NCI-H2171 (cell line): ENCODE results near the gene NR1D2.
A peak's percentile ranks its signal among the peaks of the same experiment; 100 is the strongest.

ENCODE experiments used
- DNase-seq: peaks from one replicate; lab custom pipeline; 2025; lab: John Stamatoyannopoulos, UW

NR1D2 gene

GRCh38 chr3:23931597-23931996 is 13.5 kb upstream of the NR1D2 start:
- DNase-seq = no peak

- DNase-seq = no peak
Observed at GRCh38 chr3:23932571-23932970, 12.5 kb upstream of the NR1D2 start.

DNA sequence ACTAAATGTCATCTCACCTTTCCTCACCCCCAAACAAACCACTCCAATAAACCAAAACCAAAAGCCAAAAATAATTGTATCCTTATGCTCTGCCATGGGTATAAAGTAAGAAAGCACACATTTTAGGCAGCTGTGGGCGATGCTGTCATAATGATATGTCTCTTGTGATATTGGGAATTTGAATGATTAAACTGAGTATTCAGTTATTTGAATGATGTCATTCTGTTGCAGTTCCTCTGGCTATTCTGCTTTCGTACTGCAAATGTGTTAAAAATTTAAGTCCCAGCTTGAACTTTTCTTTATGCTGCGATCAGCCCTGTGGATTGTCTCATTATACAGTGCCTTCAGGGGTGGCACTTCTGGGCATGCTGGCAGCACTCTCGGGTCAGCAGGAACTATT is 10.8 kb upstream of the NR1D2 start:
- DNase-seq = no peak

DNA sequence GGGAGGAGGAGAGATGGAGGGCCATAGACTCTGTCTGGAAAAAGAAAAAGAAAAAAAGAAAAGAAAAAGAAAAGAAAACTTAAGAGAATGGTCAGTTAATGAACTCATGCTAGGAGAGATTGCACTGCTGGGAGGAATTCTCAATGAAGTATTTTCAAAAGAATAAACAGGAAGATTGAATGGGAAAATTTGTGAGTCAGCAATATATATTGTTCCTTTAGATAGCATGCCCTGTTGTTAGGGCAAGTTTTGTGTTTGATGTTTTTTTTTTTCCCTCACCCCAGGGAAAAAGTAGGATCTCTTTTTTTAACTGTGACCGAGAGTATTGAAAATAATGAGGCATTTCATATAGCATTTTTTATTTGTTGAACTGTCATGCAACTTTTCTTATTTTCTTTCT is 7.8 kb upstream of the NR1D2 start:
- no peak for DNase-seq

DNA sequence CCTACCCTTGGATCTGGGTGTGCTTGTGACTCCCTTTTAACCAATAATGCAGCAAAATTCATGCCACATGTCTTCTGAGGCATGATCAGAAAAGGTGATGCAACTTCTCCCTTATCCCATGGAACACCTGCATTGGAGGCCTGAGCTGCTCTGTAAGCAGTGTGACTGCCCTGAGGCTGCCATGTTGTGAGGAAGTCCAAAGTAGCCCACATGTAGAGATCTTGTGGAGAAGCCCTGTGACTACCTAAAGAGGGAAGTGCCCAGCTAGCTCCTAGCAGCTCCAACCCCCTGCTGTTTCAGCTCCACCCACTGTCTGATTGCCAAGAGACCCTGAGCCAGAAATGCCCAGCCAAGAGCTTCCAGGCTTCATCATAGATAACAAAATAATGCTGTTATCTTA is 6.4 kb upstream of the NR1D2 start:
- DNase-seq = no peak

GRCh38 chr3:23940775-23941174 is 4.3 kb upstream of the NR1D2 start:
- DNase-seq = no peak

DNA sequence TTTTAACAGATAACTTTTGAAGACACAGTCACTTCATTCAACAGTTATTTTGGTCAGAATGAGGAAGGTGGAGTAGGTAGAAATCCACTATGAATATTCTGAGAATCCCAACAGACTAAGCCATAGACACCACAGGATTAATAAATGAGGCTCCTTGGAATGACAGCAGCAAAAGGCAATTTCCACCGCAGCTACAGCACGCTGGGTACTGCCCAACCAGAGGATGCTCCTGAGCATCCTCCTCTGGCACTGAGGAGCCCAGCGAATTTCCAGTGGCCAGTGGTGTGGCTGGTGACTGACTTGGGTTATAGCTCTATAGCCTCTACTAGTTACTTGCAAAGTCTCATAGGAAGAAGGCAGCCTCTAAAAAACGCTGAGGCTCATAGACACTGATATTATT is 3.6 kb upstream of the NR1D2 start:
- no peak for DNase-seq

GRCh38 chr3:23942546-23942945 is 2.5 kb upstream of the NR1D2 start:
- DNase-seq = no peak

DNA sequence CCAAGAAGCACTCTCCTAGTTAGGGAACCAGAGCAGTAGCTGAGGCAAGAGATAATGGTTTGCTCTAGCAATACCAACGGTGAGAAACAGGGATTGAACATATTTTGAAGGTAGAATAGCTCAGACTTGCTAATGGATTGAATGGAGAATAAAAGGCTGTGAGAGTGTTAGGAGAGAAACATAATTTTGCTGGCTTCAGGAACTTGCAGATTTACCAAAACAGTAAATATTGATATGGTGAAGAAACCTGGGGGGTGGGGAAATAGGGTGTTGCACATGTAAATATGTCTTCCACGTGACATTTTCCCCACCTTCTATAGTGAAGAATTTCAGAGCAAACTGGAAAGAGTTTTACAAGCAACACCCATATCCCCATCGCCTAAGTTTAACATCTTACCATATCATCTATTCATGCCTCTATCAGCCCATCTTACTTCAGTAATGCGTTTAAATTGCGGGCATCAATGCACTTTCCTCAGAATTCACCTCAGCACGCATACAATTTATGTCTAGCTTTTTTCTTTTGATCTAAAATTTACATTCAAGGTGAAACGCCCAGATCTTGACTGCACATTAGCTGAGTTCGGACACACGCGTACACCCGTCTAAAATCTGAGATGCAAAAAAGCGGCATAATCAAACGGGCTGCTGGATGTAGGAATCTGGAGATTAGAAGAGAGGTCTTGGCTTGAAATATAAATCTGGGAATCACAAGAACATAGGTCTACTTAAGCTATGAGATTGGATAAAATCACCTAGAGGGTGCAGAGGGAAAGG is 891 bp upstream of the NR1D2 start:
- no peak for DNase-seq

GRCh38 chr3:23945663-23945912 is 502 bp downstream of the NR1D2 start:
- DNase-seq = no peak

DNA sequence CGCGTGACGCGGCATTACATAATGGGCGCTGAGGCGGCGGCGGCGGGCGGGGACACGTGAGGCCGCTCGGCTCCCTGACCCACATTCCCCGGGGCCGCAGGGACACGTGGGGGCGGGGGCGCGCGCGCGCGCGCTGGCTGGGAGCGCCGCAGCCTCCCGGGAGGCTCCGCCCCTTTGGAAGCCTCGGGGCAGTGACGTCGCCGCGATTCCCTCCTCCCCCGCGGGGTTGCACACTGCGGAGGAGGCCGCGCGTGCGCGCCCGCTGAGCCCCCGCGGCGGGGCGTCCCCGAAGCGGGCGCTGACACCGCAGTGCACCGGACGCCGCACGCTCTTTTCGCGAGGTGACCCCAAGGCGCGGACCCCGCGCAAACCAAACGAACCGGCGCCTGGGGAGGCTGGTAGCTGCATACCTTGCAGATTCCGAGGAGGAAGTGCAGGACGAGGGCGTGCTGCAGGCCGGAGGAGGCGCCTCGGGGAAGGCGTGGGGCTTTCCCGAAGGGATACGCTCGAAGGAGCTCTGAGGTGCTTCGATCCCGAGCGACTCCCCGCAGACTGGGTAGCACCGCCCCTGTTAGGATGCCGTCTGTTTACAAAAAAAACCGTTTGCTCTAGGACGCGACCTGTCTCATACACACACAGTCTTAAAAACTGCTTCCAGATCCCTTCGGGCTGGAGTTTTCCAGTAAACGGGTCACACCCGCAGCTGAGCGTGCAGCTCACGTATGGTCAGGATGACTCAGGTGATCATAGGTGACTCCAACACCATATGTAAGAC is 1.0 kb downstream of the NR1D2 start:
- DNase-seq = peak; percentile 84

DNA sequence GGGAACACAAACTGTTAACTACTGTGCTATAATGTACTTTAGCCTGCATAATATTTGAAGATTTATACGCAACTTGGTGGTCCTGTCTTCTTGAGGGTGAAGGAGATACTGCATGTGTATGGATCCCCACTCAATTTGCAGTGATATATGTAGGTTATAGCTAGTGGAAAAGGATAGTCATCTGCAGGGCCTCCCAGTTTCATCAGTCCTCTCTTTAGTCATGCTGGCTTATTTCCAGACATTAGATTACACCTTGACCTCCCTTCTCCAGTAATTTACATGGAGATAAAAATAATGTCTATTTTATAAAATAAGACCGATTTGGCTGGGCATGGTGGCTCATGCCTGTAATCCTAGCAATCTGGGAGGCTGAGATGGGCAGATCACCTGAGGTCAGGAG is 3.7 kb downstream of the NR1D2 start:
- no peak for DNase-seq

DNA sequence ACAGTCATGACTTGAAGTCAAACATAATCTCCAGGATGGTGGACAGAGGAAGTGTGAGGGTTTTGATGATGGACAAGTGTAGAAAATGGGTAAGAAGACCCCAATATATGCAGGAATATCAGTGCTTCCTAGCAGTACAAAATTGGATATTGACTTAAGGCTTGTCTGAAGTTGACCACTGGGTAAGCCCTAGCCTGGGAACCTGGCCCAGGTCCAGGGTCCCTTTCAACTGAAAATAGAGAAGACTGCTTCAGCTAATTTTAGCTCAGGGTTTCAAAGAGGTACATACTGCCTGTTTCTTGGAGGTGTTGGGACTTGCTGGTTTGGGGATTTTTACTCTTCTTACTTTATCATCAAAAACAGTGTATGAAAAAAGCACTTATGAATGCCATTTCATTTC is 4.7 kb downstream of the NR1D2 start:
- no peak for DNase-seq

GRCh38 chr3:23950293-23950692 is 5.2 kb downstream of the NR1D2 start:
- no peak for DNase-seq

GRCh38 chr3:23952646-23953045 is 7.6 kb downstream of the NR1D2 start:
- no peak for DNase-seq

GRCh38 chr3:23953523-23953922 is 8.4 kb downstream of the NR1D2 start:
- no peak for DNase-seq

GRCh38 chr3:23954144-23954543 is 9.1 kb downstream of the NR1D2 start:
- no peak for DNase-seq

- no peak for DNase-seq
Observed at GRCh38 chr3:23956701-23957100, 11.6 kb downstream of the NR1D2 start.

GRCh38 chr3:23959135-23959900 is 14.2 kb downstream of the NR1D2 start:
- DNase-seq = no peak

GRCh38 chr3:23960649-23961048 is 15.6 kb downstream of the NR1D2 start:
- no peak for DNase-seq

GRCh38 chr3:23961066-23961465 is 16.0 kb downstream of the NR1D2 start:
- DNase-seq = no peak

DNA sequence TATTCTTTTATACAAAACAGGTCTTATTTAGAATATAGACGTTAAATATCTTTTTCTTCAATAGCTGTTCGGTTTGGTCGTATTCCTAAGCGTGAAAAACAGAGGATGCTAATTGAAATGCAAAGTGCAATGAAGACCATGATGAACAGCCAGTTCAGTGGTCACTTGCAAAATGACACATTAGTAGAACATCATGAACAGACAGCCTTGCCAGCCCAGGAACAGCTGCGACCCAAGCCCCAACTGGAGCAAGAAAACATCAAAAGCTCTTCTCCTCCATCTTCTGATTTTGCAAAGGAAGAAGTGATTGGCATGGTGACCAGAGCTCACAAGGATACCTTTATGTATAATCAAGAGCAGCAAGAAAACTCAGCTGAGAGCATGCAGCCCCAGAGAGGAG is 16.8 kb downstream of the NR1D2 start:
- no peak for DNase-seq

DNA sequence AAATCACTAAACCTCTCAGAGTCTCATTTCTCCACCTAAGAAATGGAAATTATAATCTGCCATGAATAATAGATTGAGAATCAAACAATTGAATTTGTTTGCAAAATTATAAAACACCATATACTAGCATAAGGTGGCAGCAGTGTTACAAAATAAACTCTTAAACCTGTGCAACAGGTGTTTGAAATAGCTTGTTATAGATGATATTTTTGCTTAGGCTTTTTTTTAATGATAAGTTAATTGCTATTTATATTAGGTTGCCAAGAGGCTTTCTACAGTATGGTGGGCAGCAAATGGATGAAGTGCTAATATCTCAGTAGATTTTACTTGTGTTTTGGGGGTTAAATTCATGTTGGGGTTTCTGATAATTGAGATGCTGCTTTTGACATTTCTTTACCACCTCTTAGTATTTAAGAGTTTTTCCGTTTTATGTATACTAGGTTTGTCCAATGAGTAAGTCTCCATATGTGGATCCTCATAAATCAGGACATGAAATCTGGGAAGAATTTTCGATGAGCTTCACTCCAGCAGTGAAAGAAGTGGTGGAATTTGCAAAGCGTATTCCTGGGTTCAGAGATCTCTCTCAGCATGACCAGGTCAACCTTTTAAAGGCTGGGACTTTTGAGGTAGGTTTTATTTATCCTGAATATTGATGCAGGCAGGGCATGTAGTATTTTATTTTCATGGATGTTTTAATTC is 19.6 kb downstream of the NR1D2 start:
- DNase-seq = no peak
